Loucy (cell line): Measurements from ENCODE around the gene PADI3.

Experiments
- H2AFZ ChIP-seq: fragments of 200-600 bp; sonication (generic); 2 replicates; pipeline ENCODE4 v1.6.0; 2016; ENCODE audit warnings: antibody characterized with exemption, mild to moderate bottlenecking, low read length, moderate library complexity
- H3F3A ChIP-seq: fragments of 200-600 bp; 2 replicates; pipeline ENCODE4 v1.6.0; 2016; ENCODE audit warnings: antibody characterized with exemption, low read depth, mild to moderate bottlenecking
- H3K27me3 ChIP-seq: fragments of 200-600 bp; sonication (generic); 2 replicates; pipeline ENCODE4 v1.6.1; 2014; ENCODE audit warnings: low read length, mild to moderate bottlenecking; ENCODE audit not compliant: insufficient read depth, poor library complexity, severe bottlenecking
- H3K36me3 ChIP-seq: fragments of 200-600 bp; sonication (generic); 2 replicates; pipeline ENCODE4 v1.6.1; 2016; ENCODE audit warnings: low read length; ENCODE audit not compliant: insufficient read depth
- H3K4me1 ChIP-seq: fragments of 200-600 bp; sonication (generic); 2 replicates; pipeline ENCODE4 v1.5.1; 2014; ENCODE audit warnings: low read length, mild to moderate bottlenecking; ENCODE audit not compliant: insufficient read depth, poor library complexity, severe bottlenecking
- H3K4me2 ChIP-seq: fragments of 200-600 bp; sonication (generic); 2 replicates; pipeline ENCODE4 v1.6.0; 2014; ENCODE audit warnings: antibody characterized with exemption, low read length, low read depth, mild to moderate bottlenecking; ENCODE audit not compliant: poor library complexity, severe bottlenecking
- H3K4me3 ChIP-seq: fragments of 200-600 bp; sonication (generic); 2 replicates; pipeline ENCODE4 v1.5.1; 2014; ENCODE audit warnings: low read length, mild to moderate bottlenecking, mixed read lengths; ENCODE audit not compliant: poor library complexity, severe bottlenecking
- H3K79me2 ChIP-seq: fragments of 200-600 bp; sonication (generic); 2 replicates; pipeline ENCODE4 v1.6.1; 2014; ENCODE audit warnings: low read length; ENCODE audit not compliant: insufficient read depth
- H3K9ac ChIP-seq: fragments of 200-600 bp; sonication (generic); 2 replicates; pipeline ENCODE4 v1.6.0; 2014; ENCODE audit warnings: mild to moderate bottlenecking, low read depth, low read length, moderate library complexity; ENCODE audit not compliant: poor library complexity, severe bottlenecking
- H3K9me2 ChIP-seq: fragments of 200-600 bp; sonication (generic); replicated peaks from 2 replicates; pipeline ENCODE4 v1.6.1; 2016; ENCODE audit warnings: low read depth, low read length, mixed read lengths
- H3K9me3 ChIP-seq: fragments of 200-600 bp; sonication (generic); 2 replicates; pipeline ENCODE4 v1.6.1; 2014; ENCODE audit warnings: mild to moderate bottlenecking, antibody characterized with exemption, low read length, low read depth; ENCODE audit not compliant: insufficient read depth
- H4K20me1 ChIP-seq: fragments of 200-600 bp; sonication (generic); 2 replicates; pipeline ENCODE4 v1.6.0; 2014; ENCODE audit warnings: antibody characterized with exemption, low read length, mild to moderate bottlenecking; ENCODE audit not compliant: insufficient read depth, poor library complexity, severe bottlenecking
- CTCF ChIP-seq: fragments of 200-600 bp; sonication (generic); conservative IDR thresholded peaks from 2 replicates; pipeline ENCODE4 v1.5.1; 2014; ENCODE audit warnings: mild to moderate bottlenecking, antibody characterized with exemption, low read length
- EZH2phosphoT487 ChIP-seq: fragments of 200-600 bp; IDR thresholded peaks from 2 replicates; pipeline ENCODE4 v1.6.1; 2018; ENCODE audit warnings: antibody characterized with exemption, mild to moderate bottlenecking, moderate library complexity, borderline replicate concordance

Gene PADI3

GRCh38 chr1:17229379-17229778 lies 19.5 kb upstream of the PADI3 start:
- H3K4me2 ChIP-seq, result no peak overlapping the region
- no peaks in the 10 kb centered on the region for H4K20me1 ChIP-seq
- H3K9me3 ChIP-seq, result no peaks in the 10 kb centered on the region
- H3K36me3 ChIP-seq, result no peaks in the 10 kb centered on the region
- H3K9me2 ChIP-seq, result no peaks in the 10 kb centered on the region
- peaks cover 13% of the 10 kb centered on the region for H3K4me1 ChIP-seq
- H3F3A ChIP-seq, result no peaks in the 10 kb centered on the region
- no peak overlapping the region for H3K4me3 ChIP-seq
- no peak overlapping the region for H3K9ac ChIP-seq
- TF ChIP-seq CTCF (no peak), EZH2phosphoT487 (no peak)
- H3K27me3 ChIP-seq, result no peaks in the 10 kb centered on the region
- no peaks in the 10 kb centered on the region for H3K79me2 ChIP-seq
- H2AFZ ChIP-seq, result no peak overlapping the region

GRCh38 chr1:17230106-17230505 lies 18.8 kb upstream of the PADI3 start:
- H4K20me1 ChIP-seq, result no peaks in the 10 kb centered on the region
- H3K9me2 ChIP-seq, result no peaks in the 10 kb centered on the region
- H3K4me2 ChIP-seq, result no peak overlapping the region
- no peaks in the 10 kb centered on the region for H3K9me3 ChIP-seq
- no peak overlapping the region for H3K4me3 ChIP-seq
- H3F3A ChIP-seq, result no peaks in the 10 kb centered on the region
- H2AFZ ChIP-seq, result no peak overlapping the region
- H3K36me3 ChIP-seq, result no peaks in the 10 kb centered on the region
- no peaks in the 10 kb centered on the region for H3K27me3 ChIP-seq
- TF ChIP-seq CTCF (no peak), EZH2phosphoT487 (no peak)
- no peak overlapping the region for H3K9ac ChIP-seq
- H3K79me2 ChIP-seq, result no peaks in the 10 kb centered on the region
- H3K4me1 ChIP-seq, result peaks cover 13% of the 10 kb centered on the region

GRCh38 chr1:17230671-17231310 lies 18.1 kb upstream of the PADI3 start:
- Histone ChIP-seq H4K20me1 (no peaks in the 10 kb centered on the region), H3K79me2 (no peaks in the 10 kb centered on the region), H3K27me3 (no peaks in the 10 kb centered on the region), H3K36me3 (no peaks in the 10 kb centered on the region), H3F3A (no peaks in the 10 kb centered on the region), H3K9ac (no peak overlapping the region), H2AFZ (no peak overlapping the region), H3K9me3 (no peaks in the 10 kb centered on the region), H3K9me2 (no peaks in the 10 kb centered on the region), H3K4me2 (no peak overlapping the region), H3K4me1 (peaks cover 13% of the 10 kb centered on the region), H3K4me3 (no peak overlapping the region)
- TF ChIP-seq CTCF, result no peak
- no peak for TF ChIP-seq EZH2phosphoT487
